Measurements from ENCODE around the gene SOCS2. TPM values are rescaled to one million over a fixed set of nuclear protein-coding genes. Genes with fewer than 3 reads are reported as not detected.

The SOCS2 gene
- total and polyA plus RNA-seq, 2 of the 13 experiments (the other 11 are each of a cell fraction or from before 2014, with no cell fraction given) = 0.62 to 1.5 TPM

- TF ChIP-seq IRX3 (CRISPR knock-in tag; IDR thresholded peaks at IDR 0.05; ENCODE audit: borderline replicate concordance, low read depth) (no peak), SRSF1 (optimal IDR thresholded peaks at IDR 0.05; ENCODE audit: low read depth, low read length) (no peak), NR2C2 (CRISPR knock-in tag; IDR thresholded peaks at IDR 0.05; ENCODE audit: borderline replicate concordance) (no peak), KDM1A (CRISPR knock-in tag; IDR thresholded peaks at IDR 0.05) (no peak)
These were observed 4.7 kb downstream of the SOCS2 start (continued) for GRCh38 chr12:93577222-93577621.

GRCh38 chr12:93578221-93578620 lies 5.7 kb downstream of the SOCS2 start:
- DNase-seq (ENCODE audit: low spot score) = no peak
- no peak overlapping the region for H3K4me2 ChIP-seq (ENCODE audit: low read depth, low read length)
- no peak overlapping the region for H3K4me3 ChIP-seq (replicated peaks in 1 of 3; ENCODE audit: insufficient read depth in 1 of 3, low read depth in 2 of 3, low read length in 3 of 3)
- H3K27me3 ChIP-seq (ENCODE audit: control insufficient read depth in 1 of 2, insufficient read depth in 2 of 2, low read length in 2 of 2) = no peaks in the 10 kb centered on the region; a peak in 1 of 5 replicates
- no peaks in the 10 kb centered on the region for H3K9me3 ChIP-seq (ENCODE audit: low read length)
- no peak overlapping the region for H3K9ac ChIP-seq (ENCODE audit: insufficient read depth, low read depth, low read length)
- no TSS peak for BruUV-seq (replicated peaks)
- H2AFZ ChIP-seq (ENCODE audit: low read length) = no peak overlapping the region
- 71% methylated on average over 5 of the region's 5 CpGs for WGBS (ENCODE audit: low lambda C conversion rate)
- H3K79me2 ChIP-seq (ENCODE audit: insufficient read depth, low read length) = no peaks in the 10 kb centered on the region
- no peaks in the 10 kb centered on the region for H4K20me1 ChIP-seq (ENCODE audit: insufficient read depth, low read length)
- FAIRE-seq = no peak
- no peaks in the 10 kb centered on the region for H3K36me3 ChIP-seq (replicated peaks in 1 of 2; ENCODE audit: control insufficient read depth in 1 of 2, insufficient read depth in 2 of 2, low read length in 2 of 2)
- H3K27ac ChIP-seq (ENCODE audit: extremely low read length, insufficient read depth, low read length) = no peak overlapping the region
- ChIA-PET POLR2A (no interaction called here), CTCF (ENCODE audit: low intra/inter-chr PET ratio, low total read pairs) (no interaction called here)
- no peaks in the 10 kb centered on the region for H3K4me1 ChIP-seq (ENCODE audit: insufficient read depth, low read length)
- intact Hi-C loops (cut with micrococcal nuclease; ENCODE audit: unreplicated experiment) (no loop called here), in situ Hi-C loops (cut with HindIII; ENCODE audit: extremely low pct_ligation_motif_present, low pct_unique_long_range_greater_than_20kb) (no loop called here)
- ATAC-seq = no peak
- TF ChIP-seq ZNF512 (CRISPR knock-in tag; IDR thresholded peaks at IDR 0.05) (no peak), WIZ (CRISPR knock-in tag; IDR thresholded peaks at IDR 0.05) (no peak), ELK4 (CRISPR knock-in tag; IDR thresholded peaks at IDR 0.05; ENCODE audit: borderline replicate concordance) (no peak), NR2F2 (IDR thresholded peaks at IDR 0.05; ENCODE audit: borderline replicate concordance, low read depth) (no peak), BATF2 (CRISPR knock-in tag; IDR thresholded peaks at IDR 0.05) (no peak), ZNF598 (CRISPR knock-in tag; IDR thresholded peaks at IDR 0.05; ENCODE audit: borderline replicate concordance) (no peak), ZMAT3 (CRISPR knock-in tag; conservative IDR thresholded peaks at IDR 0.05) (no peak), MXI1 (IDR thresholded peaks at IDR 0.05; ENCODE audit: borderline replicate concordance, low read depth, low read length) (no peak), ZNF639 (CRISPR knock-in tag; conservative IDR thresholded peaks at IDR 0.05) (no peak), ZNF841 (CRISPR knock-in tag; IDR thresholded peaks at IDR 0.05; ENCODE audit: borderline replicate concordance) (no peak), ZSCAN9 (CRISPR knock-in tag; IDR thresholded peaks at IDR 0.05; ENCODE audit: borderline replicate concordance) (no peak), SNRNP70 (IDR thresholded peaks at IDR 0.05; ENCODE audit: low read depth, low read length) (no peak), KLF6 (CRISPR knock-in tag; IDR thresholded peaks at IDR 0.05) (no peak), NR0B2 (CRISPR knock-in tag; IDR thresholded peaks at IDR 0.05) (no peak), MAF1 (CRISPR knock-in tag; IDR thresholded peaks at IDR 0.05; ENCODE audit: borderline replicate concordance) (no peak)
